Esophagus muscularis mucosa (tissue), 3 donors: ENCODE data around the gene SHD.

ENCODE experiments used
- CTCF ChIP-seq, 3 experiments: fragments of 200-600 bp in 2 of 3; fragments of 450-650 bp in 1 of 3; sonication (generic) in 2 of 3; IDR thresholded peaks; one replicate each; pipeline ENCODE4 v1.5.1; 2017 to 2019; ENCODE audit warnings: antibody characterized with exemption in 3 of 3, mild to moderate bottlenecking in 2 of 3, moderate library complexity in 1 of 3
- POLR2A ChIP-seq: fragments of 450-650 bp; IDR thresholded peaks from one replicate; pipeline ENCODE4 v1.6.1; 2017; ENCODE audit warnings: antibody characterized with exemption, moderate library complexity, mild to moderate bottlenecking, low read depth
- POLR2AphosphoS5 ChIP-seq, 2 donors: sonication (generic); formaldehyde crosslinking; IDR thresholded peaks; one replicate each; pipeline ENCODE4 v1.6.1; 2017; ENCODE audit warnings: antibody characterized with exemption in 2 of 2

GRCh38 chr19:4268816-4269430 lies 10.1 kb upstream of the SHD start:
- no peak for TF ChIP-seq CTCF (IDR thresholded peaks at IDR 0.05)
- TF ChIP-seq POLR2A = no peak
- no peak for TF ChIP-seq POLR2AphosphoS5 (IDR thresholded peaks at IDR 0.05)
